K562 (cell line): Measurements from ENCODE around the gene MPHOSPH9. TPM values are rescaled to one million over a fixed set of nuclear protein-coding genes. Genes with fewer than 3 reads are reported as not detected.

ENCODE experiments used
- AFF1 ChIP-seq, 2 experiments: fragments of 450-650 bp; IDR thresholded peaks; 2 replicates each; pipeline ENCODE4 v1.6.1; 2018; ENCODE audit warnings: mild to moderate bottlenecking in 2 of 2, low read depth in 1 of 2; ENCODE audit not compliant: partially characterized antibody in 2 of 2
- E2F5 ChIP-seq: sonication (generic); formaldehyde crosslinking; IDR thresholded peaks from 2 replicates; pipeline ENCODE4 v1.8.0; 2022; ENCODE audit warnings: mild to moderate bottlenecking, missing genetic modification reagents
- GATAD2A ChIP-seq: fragments of 450-650 bp; IDR thresholded peaks from 2 replicates; pipeline ENCODE4 v1.6.1; 2017
- GTF2E2 ChIP-seq: fragments of 200-800 bp; sonication (Bioruptor generic); IDR thresholded peaks from 2 replicates; pipeline ENCODE4 v1.6.1; 2016; ENCODE audit warnings: missing genetic modification characterization, missing compliant biosample characterization
- HDGF ChIP-seq: fragments of 450-650 bp; IDR thresholded peaks from 2 replicates; pipeline ENCODE4 v1.6.1; 2016
- HOXB6 ChIP-seq: fragments of 250-450 bp; sonication (Bioruptor Pico); IDR thresholded peaks from 2 replicates; pipeline ENCODE4 v1.5.1; 2022; ENCODE audit warnings: mild to moderate bottlenecking, borderline replicate concordance
- JUN ChIP-seq, 2 experiments: sonication (generic) in 1 of 2; formaldehyde crosslinking in 1 of 2; IDR thresholded peaks; 2 replicates each; pipeline versions ENCODE4 v1.6.1 to v1.8.0; 2012 to 2022; ENCODE audit warnings: borderline replicate concordance in 2 of 2, mild to moderate bottlenecking in 2 of 2, improper control_type of control experiment in 1 of 2, low read depth in 1 of 2, low read length in 1 of 2, missing genetic modification reagents in 1 of 2
- MAFK ChIP-seq: IDR thresholded peaks from 2 replicates; pipeline ENCODE4 v1.6.1; 2011; ENCODE audit warnings: low read length, improper control_type of control experiment
- MBD2 ChIP-seq: sonication (generic); IDR thresholded peaks from 2 replicates; pipeline ENCODE4 v1.6.1; 2016; ENCODE audit warnings: low read depth, borderline replicate concordance
- MEF2A ChIP-seq: IDR thresholded peaks from 2 replicates; pipeline ENCODE4 v1.6.1; 2011; ENCODE audit warnings: low read depth, mild to moderate bottlenecking, low read length, moderate library complexity; ENCODE audit not compliant: control insufficient read depth
- PCBP1 ChIP-seq: fragments of 200-400 bp; formaldehyde crosslinking; IDR thresholded peaks from 2 replicates; pipeline ENCODE4 v1.6.1; 2018; ENCODE audit warnings: mild to moderate bottlenecking, low read depth, low read length; ENCODE audit not compliant: poor library complexity, severe bottlenecking
- PKNOX1 ChIP-seq: fragments of 450-650 bp; IDR thresholded peaks from 2 replicates; pipeline ENCODE4 v1.6.1; 2016
- SMAD3 ChIP-seq: fragments of 450-650 bp; formaldehyde crosslinking; conservative IDR thresholded peaks from 2 replicates; pipeline ENCODE4 v1.4.0; 2020; ENCODE audit warnings: mild to moderate bottlenecking
- STAG1 ChIP-seq: sonication (generic); formaldehyde crosslinking; IDR thresholded peaks from 2 replicates; pipeline ENCODE4 v1.5.0; 2020; ENCODE audit warnings: missing genetic modification reagents, borderline replicate concordance
- XRCC5 ChIP-seq: fragments of 200-400 bp; formaldehyde crosslinking; IDR thresholded peaks from 2 replicates; pipeline ENCODE4 v1.6.1; 2017; ENCODE audit warnings: low read depth, mild to moderate bottlenecking, low read length
- ZKSCAN1 ChIP-seq: fragments of 150-350 bp; IDR thresholded peaks from 2 replicates; pipeline ENCODE4 v1.6.1; 2016; ENCODE audit warnings: low read depth, low read length
- ZNF146 ChIP-seq: IDR thresholded peaks from one replicate; pipeline ENCODE4 v1.6.1; 2018; ENCODE audit warnings: missing compliant biosample characterization; ENCODE audit not compliant: unreplicated experiment
- ZNF239 ChIP-seq: fragments of 250-450 bp; sonication (Bioruptor Pico); IDR thresholded peaks from 2 replicates; pipeline ENCODE4 v1.4.0; 2020; ENCODE audit warnings: mild to moderate bottlenecking
- ZNF668 ChIP-seq: fragments of 250-450 bp; sonication (Bioruptor Pico); IDR thresholded peaks from 2 replicates; pipeline ENCODE4 v1.8.0; 2022; ENCODE audit warnings: mild to moderate bottlenecking, inconsistent platforms
- ZNF830 ChIP-seq: fragments of 250-450 bp; sonication (Bioruptor Pico); IDR thresholded peaks from 2 replicates; pipeline ENCODE4 v1.5.0; 2021; ENCODE audit warnings: mild to moderate bottlenecking
- polyA plus RNA-seq, 8 experiments: library from polyadenylated mRNA; depleted of rRNA in 4 of 8; stranded (reverse) in 5 of 8; unstranded in 3 of 8; fragments of >200 nt; fragmentation: Nextera tagmentation in 2 of 8; fragmentation: Illumina TruSeq in 1 of 8; extraction: Ambion mirVana in 2 of 8; extraction: Trizol in 1 of 8; gene quantifications; 2 replicates each; pipeline versions ENCODE4 v1.2.1 to v1.2.3, GENCODE V29; 2011 to 2014; ENCODE audit warnings: inconsistent platforms in 1 of 8, missing spikeins in 1 of 8
- total RNA-seq, 7 experiments: library from RNA; depleted of rRNA in 6 of 7; stranded (reverse); fragments of >200 nt in 6 of 7; fragmentation: Illumina TruSeq in 2 of 7; extraction: Trizol in 2 of 7; gene quantifications; 2 replicates each; pipeline versions ENCODE4 v1.2.1 to v1.2.3, GENCODE V29; 2011 to 2021; ENCODE audit warnings: low replicate concordance in 1 of 7
- TF ChIP-seq, protein P1 (sequence below): sonication (generic); formaldehyde crosslinking; IDR thresholded peaks from 2 replicates; pipeline ENCODE4 v1.8.0; 2023; ENCODE audit warnings: mild to moderate bottlenecking, missing genetic modification reagents

MPHOSPH9 gene
- total and polyA plus RNA-seq, 9 of the 15 experiments (the other 6 are each of a cell fraction or from before 2014, with no cell fraction given): 14.2 to 103 (median 54.5) TPM

GRCh38 chr12:123126294-123127181, 106.4 kb downstream of the MPHOSPH9 start (continued):
- TF ChIP-seq JUN (IDR thresholded peaks at IDR 0.05; ENCODE audit: borderline replicate concordance, low read depth, low read length) (peak; percentile 85), JUN (CRISPR knock-in tag; IDR thresholded peaks at IDR 0.05; ENCODE audit: borderline replicate concordance) (no peak), AFF1 (IDR thresholded peaks at IDR 0.05; ENCODE audit: low read depth in 1 of 2, partially characterized antibody in 2 of 2) (peak in 1 of 2 experiments; percentile 31), E2F5 (CRISPR knock-in tag) (no peak), STAG1 (no peak), GTF2E2 (tag) (no peak), ZNF830 (CRISPR knock-in tag) (no peak), HDGF (no peak), ZNF239 (CRISPR knock-in tag) (no peak), MAFK (peak; percentile 98), MEF2A (no peak), ZNF146 (CRISPR knock-in tag) (no peak), ZKSCAN1 (no peak), GATAD2A (no peak), XRCC5 (no peak), SMAD3 (CRISPR knock-in tag) (no peak), PKNOX1 (peak; percentile 94), PCBP1 (no peak), ZNF668 (CRISPR knock-in tag) (no peak), HOXB6 (CRISPR knock-in tag) (no peak), MBD2 (peak; percentile 23; the same call in 1 of the 2 replicates)
- TF ChIP-seq, protein P1, sequence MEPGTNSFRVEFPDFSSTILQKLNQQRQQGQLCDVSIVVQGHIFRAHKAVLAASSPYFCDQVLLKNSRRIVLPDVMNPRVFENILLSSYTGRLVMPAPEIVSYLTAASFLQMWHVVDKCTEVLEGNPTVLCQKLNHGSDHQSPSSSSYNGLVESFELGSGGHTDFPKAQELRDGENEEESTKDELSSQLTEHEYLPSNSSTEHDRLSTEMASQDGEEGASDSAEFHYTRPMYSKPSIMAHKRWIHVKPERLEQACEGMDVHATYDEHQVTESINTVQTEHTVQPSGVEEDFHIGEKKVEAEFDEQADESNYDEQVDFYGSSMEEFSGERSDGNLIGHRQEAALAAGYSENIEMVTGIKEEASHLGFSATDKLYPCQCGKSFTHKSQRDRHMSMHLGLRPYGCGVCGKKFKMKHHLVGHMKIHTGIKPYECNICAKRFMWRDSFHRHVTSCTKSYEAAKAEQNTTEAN (CRISPR knock-in tag): no peak
